ENCODE results near the gene TTR.

GRCh38 chr18:31634331-31634713 is 42.6 kb downstream of the TTR start:
- TF ChIP-seq POLR2A (IDR thresholded peaks at IDR 0.05) = no peak
- TF ChIP-seq, protein P1, sequence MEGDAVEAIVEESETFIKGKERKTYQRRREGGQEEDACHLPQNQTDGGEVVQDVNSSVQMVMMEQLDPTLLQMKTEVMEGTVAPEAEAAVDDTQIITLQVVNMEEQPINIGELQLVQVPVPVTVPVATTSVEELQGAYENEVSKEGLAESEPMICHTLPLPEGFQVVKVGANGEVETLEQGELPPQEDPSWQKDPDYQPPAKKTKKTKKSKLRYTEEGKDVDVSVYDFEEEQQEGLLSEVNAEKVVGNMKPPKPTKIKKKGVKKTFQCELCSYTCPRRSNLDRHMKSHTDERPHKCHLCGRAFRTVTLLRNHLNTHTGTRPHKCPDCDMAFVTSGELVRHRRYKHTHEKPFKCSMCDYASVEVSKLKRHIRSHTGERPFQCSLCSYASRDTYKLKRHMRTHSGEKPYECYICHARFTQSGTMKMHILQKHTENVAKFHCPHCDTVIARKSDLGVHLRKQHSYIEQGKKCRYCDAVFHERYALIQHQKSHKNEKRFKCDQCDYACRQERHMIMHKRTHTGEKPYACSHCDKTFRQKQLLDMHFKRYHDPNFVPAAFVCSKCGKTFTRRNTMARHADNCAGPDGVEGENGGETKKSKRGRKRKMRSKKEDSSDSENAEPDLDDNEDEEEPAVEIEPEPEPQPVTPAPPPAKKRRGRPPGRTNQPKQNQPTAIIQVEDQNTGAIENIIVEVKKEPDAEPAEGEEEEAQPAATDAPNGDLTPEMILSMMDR (IDR thresholded peaks at IDR 0.05) = no peak

Measured in adrenal gland (tissue), 5 donors.